PC-3 (cell line): ENCODE measurements around the gene NSF. TPM values are rescaled to one million over a fixed set of nuclear protein-coding genes. Genes with fewer than 3 reads are reported as not detected.

Experiments
- ATAC-seq: fragments of 200-7000 bp; cut with Tn5 transposase; 2 replicates; pipeline ENCODE4 v1.9.1; 2020; ENCODE audit warnings: mild to moderate bottlenecking, moderate library complexity
- BruUV-seq: library from RNA; stranded (reverse); fragments of 400-500 nt; replicated peaks from 2 replicates; lab custom pipeline; 2021; lab: Mats Ljungman, UMichigan
- CTCF ChIA-PET: fragments of 300-600 bp; sonication (Branson Sonifier 250); formaldehyde crosslinking; loops from one replicate; lab custom pipeline; 2022; ENCODE audit warnings: antibody characterized with exemption; lab: Charles Lee
- POLR2A ChIA-PET: fragments of 300-600 bp; sonication (Branson Sonifier 250); formaldehyde crosslinking; loops from one replicate; lab custom pipeline; 2022; ENCODE audit warnings: antibody characterized with exemption; ENCODE audit not compliant: unreplicated experiment; lab: Charles Lee
- DNase-seq: peaks from one replicate; pipeline ENCODE4 v3.0.0-alpha.2; 2015
- H2AFZ ChIP-seq: fragments of 300-600 bp; sonication (generic); 2 replicates; pipeline ENCODE4 v1.6.0; 2016; ENCODE audit warnings: antibody characterized with exemption, low read length
- H3F3A ChIP-seq: fragments of 300-600 bp; sonication (generic); one replicate; pipeline ENCODE4 v1.6.0; 2017; ENCODE audit warnings: antibody characterized with exemption, low read length, control low read depth, mild to moderate bottlenecking; ENCODE audit not compliant: unreplicated experiment
- H3K27ac ChIP-seq: fragments of 300-600 bp; sonication (generic); 2 replicates; pipeline ENCODE4 v1.5.1; 2016; ENCODE audit warnings: mild to moderate bottlenecking, low read length
- H3K27me3 ChIP-seq: fragments of 300-600 bp; sonication (generic); 2 replicates; pipeline ENCODE4 v1.6.1; 2016; ENCODE audit warnings: low read length, mixed read lengths
- H3K36me3 ChIP-seq: fragments of 300-600 bp; sonication (generic); 2 replicates; pipeline ENCODE4 v1.6.1; 2016; ENCODE audit warnings: low read depth, mixed run types, low read length, mixed read lengths
- H3K4me1 ChIP-seq: fragments of 300-600 bp; sonication (generic); 2 replicates; pipeline ENCODE4 v1.5.1; 2016; ENCODE audit warnings: low read length; ENCODE audit not compliant: insufficient read depth
- H3K4me2 ChIP-seq: fragments of 300-600 bp; sonication (generic); 2 replicates; pipeline ENCODE4 v1.6.0; 2016; ENCODE audit warnings: low read length
- H3K4me3 ChIP-seq: fragments of 300-600 bp; sonication (generic); 2 replicates; pipeline ENCODE4 v1.5.1; 2016; ENCODE audit warnings: mild to moderate bottlenecking, low read length, mixed read lengths
- H3K79me2 ChIP-seq: fragments of 300-600 bp; sonication (generic); 2 replicates; pipeline ENCODE4 v1.6.1; 2017; ENCODE audit warnings: low read length, mixed read lengths
- H3K9ac ChIP-seq: fragments of 300-600 bp; sonication (generic); 2 replicates; pipeline ENCODE4 v1.6.0; 2016; ENCODE audit warnings: mild to moderate bottlenecking, low read length
- H3K9me2 ChIP-seq: fragments of 300-600 bp; sonication (generic); replicated peaks from 2 replicates; pipeline ENCODE4 v1.6.1; 2016; ENCODE audit warnings: mixed run types, low read length, mixed read lengths
- H3K9me3 ChIP-seq: fragments of 300-600 bp; sonication (generic); 2 replicates; pipeline ENCODE4 v1.6.1; 2016; ENCODE audit warnings: low read length, mixed read lengths
- H4K20me1 ChIP-seq: fragments of 300-600 bp; sonication (generic); 2 replicates; pipeline ENCODE4 v1.6.1; 2016; ENCODE audit warnings: low read length, mixed read lengths
- EZH2 ChIP-seq: fragments of 300-600 bp; sonication (generic); IDR thresholded peaks from one replicate; pipeline ENCODE4 v1.6.1; 2017; ENCODE audit warnings: antibody characterized with exemption, mild to moderate bottlenecking, low read length; ENCODE audit not compliant: unreplicated experiment
- EZH2phosphoT487 ChIP-seq: fragments of 300-600 bp; sonication (generic); IDR thresholded peaks from 2 replicates; pipeline ENCODE4 v1.6.1; 2018; ENCODE audit warnings: mild to moderate bottlenecking, antibody characterized with exemption, low read length, borderline replicate concordance
- intact Hi-C: fragments of 100-400 bp; cut with micrococcal nuclease; formaldehyde crosslinking; loops from 2 replicates; pipeline ENCODE4 v1.9.0; 2023
- total RNA-seq: library from RNA; depleted of rRNA; stranded (reverse); fragments of >200 nt; gene quantifications from 2 replicates; pipeline ENCODE4 v1.2.3, GENCODE V29; 2014
- TF ChIP-seq, protein P1 (sequence below): fragments of 300-600 bp; sonication (generic); conservative IDR thresholded peaks from 2 replicates; pipeline ENCODE4 v1.5.1; 2017; ENCODE audit warnings: antibody characterized with exemption, low read depth, mild to moderate bottlenecking, low read length

NSF gene
- total RNA-seq, 1 experiment from 2014 or later, result 52.2 TPM

DNA sequence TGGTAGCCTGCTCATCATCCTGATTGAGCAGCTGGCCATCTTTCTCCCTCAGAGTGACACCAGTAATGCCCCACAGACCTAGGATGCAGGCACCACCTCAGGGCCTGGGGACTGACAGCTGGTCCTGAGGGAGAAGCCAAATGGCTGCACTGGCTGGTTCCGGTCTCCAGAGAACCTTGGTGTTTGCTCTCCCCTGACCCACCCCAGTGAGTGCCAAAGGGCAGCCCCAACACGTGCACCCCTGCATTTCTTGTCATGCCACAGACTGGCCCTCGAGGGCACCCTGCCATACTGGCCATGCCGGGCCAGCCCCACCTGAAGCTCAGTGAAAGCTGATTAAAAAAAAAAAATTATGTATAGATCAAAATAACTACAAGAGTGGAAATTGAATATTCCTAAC lies 127.5 kb downstream of the NSF start:
- ChIA-PET CTCF (no interaction called here), POLR2A (no interaction called here)
- no peaks in the 10 kb centered on the region for H3K27me3 ChIP-seq
- no peaks in the 10 kb centered on the region for H3F3A ChIP-seq
- H4K20me1 ChIP-seq, result no peaks in the 10 kb centered on the region
- H3K4me3 ChIP-seq, result no peak overlapping the region
- peaks cover 11% of the 10 kb centered on the region for H3K4me1 ChIP-seq
- intact Hi-C loops, result no loop called here
- TF ChIP-seq, protein P1, sequence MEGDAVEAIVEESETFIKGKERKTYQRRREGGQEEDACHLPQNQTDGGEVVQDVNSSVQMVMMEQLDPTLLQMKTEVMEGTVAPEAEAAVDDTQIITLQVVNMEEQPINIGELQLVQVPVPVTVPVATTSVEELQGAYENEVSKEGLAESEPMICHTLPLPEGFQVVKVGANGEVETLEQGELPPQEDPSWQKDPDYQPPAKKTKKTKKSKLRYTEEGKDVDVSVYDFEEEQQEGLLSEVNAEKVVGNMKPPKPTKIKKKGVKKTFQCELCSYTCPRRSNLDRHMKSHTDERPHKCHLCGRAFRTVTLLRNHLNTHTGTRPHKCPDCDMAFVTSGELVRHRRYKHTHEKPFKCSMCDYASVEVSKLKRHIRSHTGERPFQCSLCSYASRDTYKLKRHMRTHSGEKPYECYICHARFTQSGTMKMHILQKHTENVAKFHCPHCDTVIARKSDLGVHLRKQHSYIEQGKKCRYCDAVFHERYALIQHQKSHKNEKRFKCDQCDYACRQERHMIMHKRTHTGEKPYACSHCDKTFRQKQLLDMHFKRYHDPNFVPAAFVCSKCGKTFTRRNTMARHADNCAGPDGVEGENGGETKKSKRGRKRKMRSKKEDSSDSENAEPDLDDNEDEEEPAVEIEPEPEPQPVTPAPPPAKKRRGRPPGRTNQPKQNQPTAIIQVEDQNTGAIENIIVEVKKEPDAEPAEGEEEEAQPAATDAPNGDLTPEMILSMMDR, result no peak
- TF ChIP-seq EZH2 (no peak), EZH2phosphoT487 (no peak)
- DNase-seq, result no peak
- H2AFZ ChIP-seq, result no peak overlapping the region
- no peak overlapping the region for H3K27ac ChIP-seq
- no peaks in the 10 kb centered on the region for H3K9me2 ChIP-seq
- no peaks in the 10 kb centered on the region for H3K79me2 ChIP-seq
- H3K4me2 ChIP-seq, result no peak overlapping the region
- BruUV-seq, result no TSS peak
- no peak overlapping the region for H3K9ac ChIP-seq
- ATAC-seq, result no peak
- peaks cover 17% of the 10 kb centered on the region; the same call in 1 of the 2 replicates for H3K36me3 ChIP-seq
- H3K9me3 ChIP-seq, result no peaks in the 10 kb centered on the region

DNA sequence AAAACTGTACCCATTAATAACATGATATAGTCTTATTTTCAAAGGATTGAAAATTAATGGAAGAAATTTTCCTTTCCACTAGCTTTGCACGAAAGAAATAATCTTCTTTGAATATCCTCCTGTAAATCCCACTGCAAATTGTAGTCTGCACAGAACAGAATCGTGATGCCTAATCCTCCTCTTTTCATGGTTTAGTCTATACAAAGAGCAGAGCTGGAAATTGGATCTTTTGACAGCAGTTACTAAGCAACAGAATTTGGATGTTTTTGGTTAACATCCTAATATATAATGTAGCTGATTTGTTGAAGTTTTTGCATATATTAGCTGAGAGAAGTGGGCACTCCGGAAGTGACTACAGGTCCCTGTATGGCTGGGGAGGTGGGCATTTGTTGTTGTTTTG lies 129.4 kb downstream of the NSF start:
- no peaks in the 10 kb centered on the region for H4K20me1 ChIP-seq
- H3K36me3 ChIP-seq, result peaks cover 5% of the 10 kb centered on the region; the same call in 1 of the 2 replicates
- H3K4me1 ChIP-seq, result peaks cover 11% of the 10 kb centered on the region
- no peak for DNase-seq
- no peak overlapping the region for H3K4me2 ChIP-seq
- TF ChIP-seq EZH2 (no peak), EZH2phosphoT487 (no peak)
- TF ChIP-seq, protein P1, result no peak
- ATAC-seq, result no peak
- no peak overlapping the region for H3K27ac ChIP-seq
- no peaks in the 10 kb centered on the region for H3F3A ChIP-seq
- H3K79me2 ChIP-seq, result no peaks in the 10 kb centered on the region
- no TSS peak for BruUV-seq
- no peaks in the 10 kb centered on the region for H3K9me2 ChIP-seq
- POLR2A ChIA-PET, result no interaction called here
- CTCF ChIA-PET, result no interaction called here
- H3K9ac ChIP-seq, result no peak overlapping the region
- intact Hi-C loops, result no loop called here
- H2AFZ ChIP-seq, result no peak overlapping the region
- no peaks in the 10 kb centered on the region for H3K27me3 ChIP-seq
- no peaks in the 10 kb centered on the region for H3K9me3 ChIP-seq
- H3K4me3 ChIP-seq, result no peak overlapping the region

DNA sequence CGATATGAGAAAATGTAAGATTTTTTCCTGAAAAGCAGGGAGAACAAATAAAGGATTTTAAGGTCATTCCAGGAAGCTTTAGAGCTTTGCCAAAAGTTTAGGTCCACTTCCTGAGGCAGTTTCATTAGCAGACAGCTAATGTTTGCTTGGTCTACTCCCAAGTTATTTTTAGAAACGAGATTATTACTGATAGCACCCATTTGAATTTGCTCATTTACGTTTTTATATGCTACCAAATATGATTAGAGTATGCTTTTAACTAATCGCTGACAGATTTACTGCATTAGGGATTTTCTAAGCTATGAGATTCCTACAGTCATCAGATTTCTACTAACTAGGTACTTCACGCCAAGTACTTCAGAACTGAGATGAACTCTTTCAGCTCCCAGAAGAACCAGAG lies 129.9 kb downstream of the NSF start:
- DNase-seq (peak; percentile 36), ATAC-seq (peak; percentile 76)
- TF ChIP-seq EZH2 (no peak), EZH2phosphoT487 (no peak)
- TF ChIP-seq, protein P1, result no peak
- ChIA-PET POLR2A (no interaction called here), CTCF (interaction anchor here (0.6 kb wide), 1 partner anchor 54 kb away, joined by 3 read pairs; no protein-coding TSS in a partner anchor)
- Histone ChIP-seq H3K9ac (no peak overlapping the region), H3K79me2 (no peaks in the 10 kb centered on the region), H3K36me3 (peaks cover 3% of the 10 kb centered on the region; the same call in 1 of the 2 replicates), H3K4me2 (no peak overlapping the region), H3F3A (no peaks in the 10 kb centered on the region), H3K27ac (no peak overlapping the region), H3K4me1 (peaks cover 11% of the 10 kb centered on the region), H4K20me1 (no peaks in the 10 kb centered on the region), H3K9me3 (no peaks in the 10 kb centered on the region), H2AFZ (no peak overlapping the region), H3K9me2 (no peaks in the 10 kb centered on the region), H3K27me3 (no peaks in the 10 kb centered on the region), H3K4me3 (no peak overlapping the region)
- intact Hi-C loops, result no loop called here
- BruUV-seq, result no TSS peak
